ENCODE results near the gene HDAC7.
A peak's percentile ranks its signal among the peaks of the same experiment; 100 is the strongest.

The HDAC7 gene

GRCh38 chr12:47819896-47820630 is at the start of gene HDAC7:
Gene HDAC7 (minus strand): TSS chr12:47819903. CDS start chr12:47819785, 118 bp downstream.
- peak; percentile 93 for DNase-seq

GRCh38 chr12:47868552-47869031 is 48.9 kb upstream of the HDAC7 start:
- no peak for DNase-seq

GRCh38 chr12:47868041-47868440 is 48.3 kb upstream of the HDAC7 start:
- DNase-seq, result no peak

- peak; percentile 94 for DNase-seq
Measured at GRCh38 chr12:47867495-47867941, 47.8 kb upstream of the HDAC7 start.

- DNase-seq, result no peak
Measured at GRCh38 chr12:47864646-47865235, 45.0 kb upstream of the HDAC7 start.

- no peak for DNase-seq
Measured at GRCh38 chr12:47863985-47864384, 44.3 kb upstream of the HDAC7 start.

- no peak for DNase-seq
Measured at GRCh38 chr12:47863467-47863866, 43.8 kb upstream of the HDAC7 start.

GRCh38 chr12:47862881-47863280 is 43.2 kb upstream of the HDAC7 start:
- DNase-seq, result no peak

GRCh38 chr12:47862167-47862750 is 42.6 kb upstream of the HDAC7 start:
- no peak for DNase-seq

- DNase-seq, result no peak
Measured at GRCh38 chr12:47860873-47861272, 41.2 kb upstream of the HDAC7 start.

GRCh38 chr12:47860279-47860841 is 40.7 kb upstream of the HDAC7 start:
- DNase-seq, result no peak

GRCh38 chr12:47858511-47859266 is 39.0 kb upstream of the HDAC7 start:
- no peak for DNase-seq

GRCh38 chr12:47856721-47857575 is 37.2 kb upstream of the HDAC7 start:
- DNase-seq, result no peak

GRCh38 chr12:47856094-47856493 is 36.4 kb upstream of the HDAC7 start:
- DNase-seq, result no peak

- DNase-seq, result no peak
Measured at GRCh38 chr12:47855502-47855901, 35.8 kb upstream of the HDAC7 start.

- no peak for DNase-seq
Measured at GRCh38 chr12:47854531-47854930, 34.8 kb upstream of the HDAC7 start.

- no peak for DNase-seq
Measured at GRCh38 chr12:47852096-47852571, 32.4 kb upstream of the HDAC7 start.

- DNase-seq, result no peak
Measured at GRCh38 chr12:47851303-47851952, 31.7 kb upstream of the HDAC7 start.

- no peak for DNase-seq
Measured at GRCh38 chr12:47850153-47851084, 30.7 kb upstream of the HDAC7 start.

GRCh38 chr12:47849261-47849660 is 29.6 kb upstream of the HDAC7 start:
- DNase-seq, result no peak
